Kidney (tissue), 14 donors: Measurements from ENCODE around the gene MAGI3. TPM values are rescaled to one million over a fixed set of nuclear protein-coding genes. Genes with fewer than 3 reads are reported as not detected.

Experiments used
- DNase-seq, 5 donors: peaks; one replicate each; pipeline ENCODE4 v3.0.0-alpha.2; 2013 to 2020
- FAIRE-seq: peaks from 2 replicates; lab custom pipeline; 2012; peaks lifted over from hg19 to GRCh38; lab: Jason Lieb, UNC
- H3K27ac ChIP-seq, 2 donors: one replicate each; pipeline ENCODE4 v1.7.0; 2013; ENCODE audit warnings: low read depth in 2 of 2, low read length in 2 of 2, inconsistent platforms in 1 of 2
- H3K27me3 ChIP-seq: one replicate; pipeline ENCODE4 v1.7.1; 2013; ENCODE audit warnings: low read length, inconsistent platforms; ENCODE audit not compliant: control insufficient read depth, insufficient read depth
- H3K36me3 ChIP-seq, 3 donors: one replicate each; pipeline versions ENCODE4 v1.7.0 to v1.7.1; 2013; ENCODE audit warnings: low read length in 3 of 3, control low read depth in 1 of 3, inconsistent platforms in 1 of 3; ENCODE audit not compliant: insufficient read depth in 3 of 3, control insufficient read depth in 2 of 3
- H3K4me1 ChIP-seq, 3 donors: one replicate each; pipeline versions ENCODE4 v1.7.0 to v1.7.1; 2013; ENCODE audit warnings: low read length in 3 of 3, inconsistent platforms in 1 of 3, low read depth in 1 of 3; ENCODE audit not compliant: control insufficient read depth in 2 of 3, insufficient read depth in 2 of 3
- H3K4me3 ChIP-seq, 3 donors: one replicate each; pipeline versions ENCODE4 v1.7.0 to v1.8.1; 2013; ENCODE audit warnings: low read length in 3 of 3, control low read depth in 1 of 3, inconsistent platforms in 1 of 3
- H3K9ac ChIP-seq, 3 donors: one replicate each; pipeline versions ENCODE4 v1.7.0 to v1.7.1; 2013; ENCODE audit warnings: low read length in 3 of 3, control low read depth in 1 of 3, inconsistent platforms in 1 of 3
- H3K9me3 ChIP-seq, 3 donors: one replicate each; pipeline versions ENCODE4 v1.7.0 to v1.7.1; 2013; ENCODE audit warnings: low read length in 3 of 3, control low read depth in 1 of 3, inconsistent platforms in 1 of 3; ENCODE audit not compliant: control insufficient read depth in 2 of 3, insufficient read depth in 1 of 3
- CTCF ChIP-seq: IDR thresholded peaks from 3 replicates; pipeline ENCODE4 v1.5.1; 2012; ENCODE audit warnings: mild to moderate bottlenecking, moderate library complexity, borderline replicate concordance; ENCODE audit not compliant: insufficient read depth; ENCODE audit errors: extremely low read depth
- intact Hi-C: fragments of 100-400 bp; cut with DNase I; formaldehyde crosslinking; loops from one replicate; pipeline ENCODE4 v1.11.1; 2022
- polyA plus RNA-seq: library from polyadenylated mRNA; stranded (reverse); fragments of 350-450 nt; fragmentation: Illumina TruSeq; extraction: RNeasy Lipid Tissue Mini Kit (QIAGEN cat#74804); gene quantifications from one replicate; pipeline ENCODE4 v1.2.3, GENCODE V29; 2014; ENCODE audit warnings: low read depth, low replicate concordance; ENCODE audit not compliant: insufficient read depth
- total RNA-seq: library from RNA; stranded (reverse); fragmentation: NEBNext Ultra II Directional; extraction: Animal tissue kit (Norgen Biotek cat#: 25700); gene quantifications from one replicate; pipeline ENCODE4 v1.2.1, GENCODE V29; 2021
- donor health status: control.
- donor health status: control.
- donor health status: control.
- donor health status: control.
- donor health status: control.
- donor health status: DM: yes; HTN: yes; CAD: no.
- donor health status: Normal renal cell carcinoma (clear cell type).

The MAGI3 gene
- total and polyA plus RNA-seq, 2 donors from 2014 or later: 5.6 to 25.9 TPM

GRCh38 chr1:113691184-113691583, 300.9 kb downstream of the MAGI3 start:
- peaks cover 0 to 5% (median 2%) of the 10 kb centered on the region in 3 donors for H3K36me3 ChIP-seq
- TF ChIP-seq CTCF: no peak
- intact Hi-C loops: no loop called here
- no peaks in the 10 kb centered on the region for H3K27me3 ChIP-seq
- peaks cover 0 to 10% (median 5%) of the 10 kb centered on the region in 3 donors for H3K9me3 ChIP-seq
- no peak overlapping the region for H3K27ac ChIP-seq
- H3K4me1 ChIP-seq: no peaks in the 10 kb centered on the region
- no peak for FAIRE-seq
- no peak overlapping the region for H3K4me3 ChIP-seq
- no peak overlapping the region for H3K9ac ChIP-seq
- no peak for DNase-seq

- no peak for DNase-seq
- H3K9me3 ChIP-seq: peaks cover 0 to 10% (median 5%) of the 10 kb centered on the region in 3 donors
- H3K4me3 ChIP-seq: no peak overlapping the region
- no peaks in the 10 kb centered on the region for H3K4me1 ChIP-seq
- intact Hi-C loops: no loop called here
- no peak for FAIRE-seq
- peaks cover 0 to 3% (median under 1%) of the 10 kb centered on the region in 3 donors for H3K36me3 ChIP-seq
- H3K27ac ChIP-seq: no peak overlapping the region
- TF ChIP-seq CTCF: no peak
- H3K27me3 ChIP-seq: no peaks in the 10 kb centered on the region
- no peak overlapping the region for H3K9ac ChIP-seq
Measured at GRCh38 chr1:113692342-113692741, 302.0 kb downstream of the MAGI3 start.

GRCh38 chr1:113692824-113693431, 302.6 kb downstream of the MAGI3 start:
- intact Hi-C loops: no loop called here
- FAIRE-seq: no peak
- H3K9ac ChIP-seq: no peak overlapping the region
- H3K4me1 ChIP-seq: no peaks in the 10 kb centered on the region
- H3K9me3 ChIP-seq: peaks cover 0 to 10% (median 5%) of the 10 kb centered on the region in 3 donors
- no peak for DNase-seq
- H3K4me3 ChIP-seq: no peak overlapping the region
- TF ChIP-seq CTCF: no peak
- H3K27ac ChIP-seq: no peak overlapping the region
- no peaks in the 10 kb centered on the region for H3K27me3 ChIP-seq
- H3K36me3 ChIP-seq: peaks cover 0 to 4% (median 0%) of the 10 kb centered on the region in 3 donors
